Measurements from ENCODE around the gene FAM240B. TPM values are rescaled to one million over a fixed set of nuclear protein-coding genes. Genes with fewer than 3 reads are reported as not detected.

The FAM240B gene
- total RNA-seq, 4 donors from 2014 or later = not detected

DNA sequence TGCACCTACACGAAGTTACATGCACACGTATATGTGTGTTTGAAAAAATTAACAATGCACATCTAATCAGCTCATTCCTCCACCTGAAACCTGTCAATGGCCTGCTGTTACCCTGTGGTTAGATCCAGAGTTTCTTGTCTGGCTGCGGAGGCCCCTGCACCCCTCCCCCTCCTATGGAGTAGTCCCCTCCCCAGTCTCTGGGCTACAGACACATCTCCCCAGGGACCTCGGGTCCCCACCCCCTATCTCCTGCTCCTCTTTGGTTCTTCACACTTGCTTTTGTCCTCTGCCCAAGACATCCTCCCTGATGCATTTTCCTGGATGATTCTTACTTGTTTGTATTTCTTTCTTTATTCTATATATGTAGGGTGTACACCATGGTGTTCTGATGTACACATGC is 27.2 kb downstream of the FAM240B start:
- DNase-seq (ENCODE audit: low spot score) (no peak), ATAC-seq (ENCODE audit: low FRiP score) (no peak)

GRCh38 chr9:38690574-38690973 is 29.4 kb downstream of the FAM240B start:
- TF ChIP-seq, protein P1, sequence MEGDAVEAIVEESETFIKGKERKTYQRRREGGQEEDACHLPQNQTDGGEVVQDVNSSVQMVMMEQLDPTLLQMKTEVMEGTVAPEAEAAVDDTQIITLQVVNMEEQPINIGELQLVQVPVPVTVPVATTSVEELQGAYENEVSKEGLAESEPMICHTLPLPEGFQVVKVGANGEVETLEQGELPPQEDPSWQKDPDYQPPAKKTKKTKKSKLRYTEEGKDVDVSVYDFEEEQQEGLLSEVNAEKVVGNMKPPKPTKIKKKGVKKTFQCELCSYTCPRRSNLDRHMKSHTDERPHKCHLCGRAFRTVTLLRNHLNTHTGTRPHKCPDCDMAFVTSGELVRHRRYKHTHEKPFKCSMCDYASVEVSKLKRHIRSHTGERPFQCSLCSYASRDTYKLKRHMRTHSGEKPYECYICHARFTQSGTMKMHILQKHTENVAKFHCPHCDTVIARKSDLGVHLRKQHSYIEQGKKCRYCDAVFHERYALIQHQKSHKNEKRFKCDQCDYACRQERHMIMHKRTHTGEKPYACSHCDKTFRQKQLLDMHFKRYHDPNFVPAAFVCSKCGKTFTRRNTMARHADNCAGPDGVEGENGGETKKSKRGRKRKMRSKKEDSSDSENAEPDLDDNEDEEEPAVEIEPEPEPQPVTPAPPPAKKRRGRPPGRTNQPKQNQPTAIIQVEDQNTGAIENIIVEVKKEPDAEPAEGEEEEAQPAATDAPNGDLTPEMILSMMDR (IDR thresholded peaks at IDR 0.05) = no peak
- no peak for ATAC-seq (ENCODE audit: low FRiP score)
- DNase-seq (ENCODE audit: low spot score) = no peak

More for the DNA sequence above, 27.2 kb downstream of the FAM240B start:
- TF ChIP-seq, protein P1 (IDR thresholded peaks at IDR 0.05) = no peak

GRCh38 chr9:38689678-38690077 is 30.3 kb downstream of the FAM240B start:
- TF ChIP-seq, protein P1 (IDR thresholded peaks at IDR 0.05) = no peak
- no peak for DNase-seq (ENCODE audit: low spot score)
- ATAC-seq (ENCODE audit: low FRiP score) = no peak

DNA sequence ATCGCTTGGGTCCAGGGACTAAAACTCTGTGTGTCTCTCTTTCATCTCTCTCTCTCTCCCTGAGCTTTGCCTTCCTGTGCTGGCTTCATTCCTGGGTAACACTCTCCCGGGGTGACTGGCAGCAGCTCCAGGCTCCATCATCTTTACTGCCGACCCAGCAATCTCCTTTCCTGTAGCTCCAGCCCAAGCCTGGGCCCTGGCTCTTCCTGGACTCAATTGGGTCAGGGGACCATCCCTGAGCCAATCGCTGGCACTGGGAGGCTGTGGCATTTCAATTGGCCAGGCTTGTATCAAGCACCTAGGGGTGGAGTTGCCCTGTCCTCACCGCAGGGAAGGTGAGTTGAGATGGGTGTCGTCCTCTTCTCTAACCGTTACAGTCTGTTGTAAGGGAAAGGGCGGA is 31.9 kb downstream of the FAM240B start:
- TF ChIP-seq, protein P1 (IDR thresholded peaks at IDR 0.05) = no peak
- ATAC-seq (ENCODE audit: low FRiP score) = no peak
- DNase-seq (ENCODE audit: low spot score) = no peak

DNA sequence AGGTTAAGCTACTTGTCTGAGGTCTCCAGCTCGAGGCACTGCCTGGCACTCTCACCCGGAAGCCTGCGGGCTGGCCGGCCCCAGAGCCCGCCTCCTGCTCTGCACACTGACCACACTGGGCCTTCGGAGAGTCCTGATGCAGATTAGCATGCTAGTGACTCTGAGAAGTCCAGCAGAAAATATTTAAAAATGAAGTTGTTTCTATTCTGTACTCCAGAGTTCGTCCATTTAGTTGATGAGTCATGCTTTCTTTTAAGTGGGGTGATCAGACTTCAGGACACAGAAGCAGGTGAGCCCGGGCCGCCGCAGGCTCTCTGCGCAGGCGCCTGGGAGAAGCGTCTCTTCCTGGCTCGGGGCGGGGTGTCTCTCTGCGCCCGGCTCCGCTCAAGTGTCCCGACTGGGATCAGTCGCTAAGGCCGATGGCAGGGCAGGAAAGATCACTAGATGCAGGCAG is 32.5 kb downstream of the FAM240B start:
- ATAC-seq (ENCODE audit: low FRiP score) = peak; percentile 73
- DNase-seq (ENCODE audit: low spot score) = no peak

GRCh38 chr9:38686933-38687332 is 33.0 kb downstream of the FAM240B start:
- DNase-seq (ENCODE audit: low spot score) = no peak
- TF ChIP-seq, protein P1 (IDR thresholded peaks at IDR 0.05) = no peak
- no peak for ATAC-seq (ENCODE audit: low FRiP score)

More for the DNA sequence above, 32.5 kb downstream of the FAM240B start:
- TF ChIP-seq, protein P1 (IDR thresholded peaks at IDR 0.05) = no peak

DNA sequence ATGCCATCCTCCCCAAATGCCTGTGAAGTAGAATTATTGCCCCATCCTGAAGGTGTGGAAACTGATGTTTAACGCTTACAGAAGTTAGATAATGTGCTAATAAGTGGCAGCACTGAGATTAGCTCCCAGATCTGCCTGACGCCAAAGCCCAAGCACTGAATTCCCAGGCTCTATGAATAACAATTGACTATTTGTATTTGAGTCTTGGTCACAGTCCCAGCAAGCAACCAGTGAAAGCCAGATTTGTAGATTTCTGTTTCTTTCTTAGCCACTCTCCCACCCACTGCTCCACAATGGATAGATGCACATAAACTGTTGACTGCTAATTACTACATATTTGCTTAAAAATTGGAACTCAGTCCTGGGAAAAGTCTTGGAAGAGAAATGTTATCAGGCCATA is 34.4 kb downstream of the FAM240B start:
- ATAC-seq (ENCODE audit: low FRiP score) = no peak
- no peak for DNase-seq (ENCODE audit: low spot score)
- TF ChIP-seq, protein P1 (IDR thresholded peaks at IDR 0.05) = no peak

All from omental fat pad (tissue), 4 donors.